ENCODE results near the gene MSH5. TPM values are rescaled to one million over a fixed set of nuclear protein-coding genes. Genes with fewer than 3 reads are reported as not detected.

Gene MSH5
- total and polyA plus RNA-seq, 2 of the 13 experiments (the other 11 are each of a cell fraction or from before 2014, with no cell fraction given), result 10.2 to 38.7 TPM

DNA sequence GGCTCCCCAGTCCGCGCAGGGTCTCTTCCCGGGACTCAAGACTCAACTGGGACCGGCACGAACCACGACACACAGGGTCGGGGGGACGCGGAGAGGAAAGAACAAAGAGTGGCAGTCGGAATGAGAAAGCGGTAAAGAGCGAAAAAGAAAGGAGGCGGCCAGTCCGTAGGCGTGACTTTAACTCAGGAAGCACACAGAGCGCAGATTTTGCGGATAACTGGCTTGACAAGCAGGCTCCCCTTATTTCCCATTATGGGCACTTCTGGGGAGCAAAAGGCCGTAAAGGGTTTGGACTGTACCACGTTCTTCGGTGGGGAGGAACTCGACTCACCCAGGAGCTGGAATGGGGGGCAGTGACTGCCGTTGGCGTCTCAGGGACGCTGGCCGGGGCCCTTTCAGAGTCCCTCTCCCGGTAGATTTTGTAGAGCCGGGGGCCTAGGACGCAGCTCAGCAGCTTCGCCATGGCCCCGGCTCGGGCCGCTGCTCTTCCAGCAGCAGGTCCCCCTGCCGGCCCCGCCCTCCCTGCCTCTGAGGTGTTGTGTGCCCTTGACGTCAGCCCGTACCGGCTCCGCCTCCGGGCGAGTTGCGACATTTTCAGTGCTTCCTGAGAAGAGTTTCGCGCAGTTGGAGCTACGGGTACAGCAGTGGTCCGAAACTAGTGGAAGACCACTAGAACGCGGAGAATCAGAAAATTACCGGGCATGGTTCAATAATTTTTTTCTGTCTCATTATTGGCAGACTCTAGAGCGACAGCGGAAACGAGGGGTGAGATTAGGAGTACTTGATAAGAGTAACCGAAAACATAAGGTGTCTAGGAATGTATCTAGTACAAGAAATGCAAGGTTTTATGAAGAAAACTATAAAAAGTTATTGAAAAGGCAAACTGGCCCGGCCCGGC is 36.7 kb upstream of the MSH5 start, which contains the start of gene ABHD16A (continued):
- no peak for TF ChIP-seq ZSCAN12 (CRISPR knock-in tag; IDR thresholded peaks at IDR 0.05)
- no peak for TF ChIP-seq MAFF (IDR thresholded peaks at IDR 0.05; ENCODE audit: low read depth, low read length)
- no peak for TF ChIP-seq SNRNP70 (IDR thresholded peaks at IDR 0.05; ENCODE audit: low read depth, low read length)
- no peak for TF ChIP-seq RNF2 (conservative IDR thresholded peaks at IDR 0.05; ENCODE audit: low read depth)
- TF ChIP-seq, protein P1, sequence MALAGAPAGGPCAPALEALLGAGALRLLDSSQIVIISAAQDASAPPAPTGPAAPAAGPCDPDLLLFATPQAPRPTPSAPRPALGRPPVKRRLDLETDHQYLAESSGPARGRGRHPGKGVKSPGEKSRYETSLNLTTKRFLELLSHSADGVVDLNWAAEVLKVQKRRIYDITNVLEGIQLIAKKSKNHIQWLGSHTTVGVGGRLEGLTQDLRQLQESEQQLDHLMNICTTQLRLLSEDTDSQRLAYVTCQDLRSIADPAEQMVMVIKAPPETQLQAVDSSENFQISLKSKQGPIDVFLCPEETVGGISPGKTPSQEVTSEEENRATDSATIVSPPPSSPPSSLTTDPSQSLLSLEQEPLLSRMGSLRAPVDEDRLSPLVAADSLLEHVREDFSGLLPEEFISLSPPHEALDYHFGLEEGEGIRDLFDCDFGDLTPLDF (CRISPR knock-in tag; IDR thresholded peaks at IDR 0.05), result peak; percentile 19; the same call in 1 of the 2 replicates
- TF ChIP-seq, protein P2, sequence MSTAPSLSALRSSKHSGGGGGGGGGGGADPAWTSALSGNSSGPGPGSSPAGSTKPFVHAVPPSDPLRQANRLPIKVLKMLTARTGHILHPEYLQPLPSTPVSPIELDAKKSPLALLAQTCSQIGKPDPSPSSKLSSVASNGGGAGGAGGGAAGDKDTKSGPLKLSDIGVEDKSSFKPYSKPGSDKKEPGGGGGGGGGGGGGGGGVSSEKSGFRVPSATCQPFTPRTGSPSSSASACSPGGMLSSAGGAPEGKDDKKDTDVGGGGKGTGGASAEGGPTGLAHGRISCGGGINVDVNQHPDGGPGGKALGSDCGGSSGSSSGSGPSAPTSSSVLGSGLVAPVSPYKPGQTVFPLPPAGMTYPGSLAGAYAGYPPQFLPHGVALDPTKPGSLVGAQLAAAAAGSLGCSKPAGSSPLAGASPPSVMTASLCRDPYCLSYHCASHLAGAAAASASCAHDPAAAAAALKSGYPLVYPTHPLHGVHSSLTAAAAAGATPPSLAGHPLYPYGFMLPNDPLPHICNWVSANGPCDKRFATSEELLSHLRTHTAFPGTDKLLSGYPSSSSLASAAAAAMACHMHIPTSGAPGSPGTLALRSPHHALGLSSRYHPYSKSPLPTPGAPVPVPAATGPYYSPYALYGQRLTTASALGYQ (CRISPR knock-in tag; IDR thresholded peaks at IDR 0.05), result peak; percentile 52; the same call in 1 of the 2 replicates
- no peak for TF ChIP-seq ZNF557 (CRISPR knock-in tag; IDR thresholded peaks at IDR 0.05)
- no peak; the same call in 1 of the 2 replicates for TF ChIP-seq SRY (CRISPR knock-in tag; IDR thresholded peaks at IDR 0.05)
- no peak for TF ChIP-seq DPF2 (CRISPR knock-in tag; IDR thresholded peaks at IDR 0.05; ENCODE audit: borderline replicate concordance, low read depth)
- TF ChIP-seq NCOR1 (IDR thresholded peaks at IDR 0.05; ENCODE audit: borderline replicate concordance, low read length), result no peak; the same call in 1 of the 2 replicates
- TF ChIP-seq, protein P3, sequence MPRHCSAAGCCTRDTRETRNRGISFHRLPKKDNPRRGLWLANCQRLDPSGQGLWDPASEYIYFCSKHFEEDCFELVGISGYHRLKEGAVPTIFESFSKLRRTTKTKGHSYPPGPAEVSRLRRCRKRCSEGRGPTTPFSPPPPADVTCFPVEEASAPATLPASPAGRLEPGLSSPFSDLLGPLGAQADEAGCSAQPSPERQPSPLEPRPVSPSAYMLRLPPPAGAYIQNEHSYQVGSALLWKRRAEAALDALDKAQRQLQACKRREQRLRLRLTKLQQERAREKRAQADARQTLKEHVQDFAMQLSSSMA (CRISPR knock-in tag; IDR thresholded peaks at IDR 0.05), result no peak
- no peak for TF ChIP-seq NCOA1 (CRISPR knock-in tag; IDR thresholded peaks at IDR 0.05)
- TF ChIP-seq ASH2L (IDR thresholded peaks at IDR 0.05; ENCODE audit: insufficient read length, low read depth, low read length), result peak; percentile 87
- peak; percentile 86; the same call in 1 of the 2 replicates for TF ChIP-seq ZNF230 (CRISPR knock-in tag; IDR thresholded peaks at IDR 0.05)
- TF ChIP-seq, protein P4, sequence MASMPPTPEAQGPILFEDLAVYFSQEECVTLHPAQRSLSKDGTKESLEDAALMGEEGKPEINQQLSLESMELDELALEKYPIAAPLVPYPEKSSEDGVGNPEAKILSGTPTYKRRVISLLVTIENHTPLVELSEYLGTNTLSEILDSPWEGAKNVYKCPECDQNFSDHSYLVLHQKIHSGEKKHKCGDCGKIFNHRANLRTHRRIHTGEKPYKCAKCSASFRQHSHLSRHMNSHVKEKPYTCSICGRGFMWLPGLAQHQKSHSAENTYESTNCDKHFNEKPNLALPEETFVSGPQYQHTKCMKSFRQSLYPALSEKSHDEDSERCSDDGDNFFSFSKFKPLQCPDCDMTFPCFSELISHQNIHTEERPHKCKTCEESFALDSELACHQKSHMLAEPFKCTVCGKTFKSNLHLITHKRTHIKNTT (CRISPR knock-in tag; IDR thresholded peaks at IDR 0.05), result no peak
- TF ChIP-seq TCF7 (IDR thresholded peaks at IDR 0.05; ENCODE audit: low read depth), result no peak
- no peak for TF ChIP-seq ZC3H4 (CRISPR knock-in tag; IDR thresholded peaks at IDR 0.05; ENCODE audit: borderline replicate concordance)
- TF ChIP-seq, protein P5, sequence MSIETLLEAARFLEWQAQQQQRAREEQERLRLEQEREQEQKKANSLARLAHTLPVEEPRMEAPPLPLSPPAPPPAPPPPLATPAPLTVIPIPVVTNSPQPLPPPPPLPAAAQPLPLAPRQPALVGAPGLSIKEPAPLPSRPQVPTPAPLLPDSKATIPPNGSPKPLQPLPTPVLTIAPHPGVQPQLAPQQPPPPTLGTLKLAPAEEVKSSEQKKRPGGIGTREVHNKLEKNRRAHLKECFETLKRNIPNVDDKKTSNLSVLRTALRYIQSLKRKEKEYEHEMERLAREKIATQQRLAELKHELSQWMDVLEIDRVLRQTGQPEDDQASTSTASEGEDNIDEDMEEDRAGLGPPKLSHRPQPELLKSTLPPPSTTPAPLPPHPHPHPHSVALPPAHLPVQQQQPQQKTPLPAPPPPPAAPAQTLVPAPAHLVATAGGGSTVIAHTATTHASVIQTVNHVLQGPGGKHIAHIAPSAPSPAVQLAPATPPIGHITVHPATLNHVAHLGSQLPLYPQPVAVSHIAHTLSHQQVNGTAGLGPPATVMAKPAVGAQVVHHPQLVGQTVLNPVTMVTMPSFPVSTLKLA (IDR thresholded peaks at IDR 0.05), result no peak
- no peak for TF ChIP-seq MZF1 (CRISPR knock-in tag; IDR thresholded peaks at IDR 0.05; ENCODE audit: borderline replicate concordance)
- no peak; the same call in 1 of the 2 replicates for TF ChIP-seq ZNF572 (CRISPR knock-in tag; IDR thresholded peaks at IDR 0.05)
- TF ChIP-seq, protein P6, sequence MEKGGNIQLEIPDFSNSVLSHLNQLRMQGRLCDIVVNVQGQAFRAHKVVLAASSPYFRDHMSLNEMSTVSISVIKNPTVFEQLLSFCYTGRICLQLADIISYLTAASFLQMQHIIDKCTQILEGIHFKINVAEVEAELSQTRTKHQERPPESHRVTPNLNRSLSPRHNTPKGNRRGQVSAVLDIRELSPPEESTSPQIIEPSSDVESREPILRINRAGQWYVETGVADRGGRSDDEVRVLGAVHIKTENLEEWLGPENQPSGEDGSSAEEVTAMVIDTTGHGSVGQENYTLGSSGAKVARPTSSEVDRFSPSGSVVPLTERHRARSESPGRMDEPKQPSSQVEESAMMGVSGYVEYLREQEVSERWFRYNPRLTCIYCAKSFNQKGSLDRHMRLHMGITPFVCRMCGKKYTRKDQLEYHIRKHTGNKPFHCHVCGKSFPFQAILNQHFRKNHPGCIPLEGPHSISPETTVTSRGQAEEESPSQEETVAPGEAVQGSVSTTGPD (CRISPR knock-in tag; IDR thresholded peaks at IDR 0.05), result peak; percentile 52; the same call in 1 of the 2 replicates

Data from HepG2 (cell line).